ENCODE measurements around the gene CIITA. TPM values are rescaled to one million over a fixed set of nuclear protein-coding genes. Genes with fewer than 3 reads are reported as not detected.

CIITA gene
- total RNA-seq, 4 donors from 2014 or later: 1.2 to 26.9 (median 13.9) TPM

DNA sequence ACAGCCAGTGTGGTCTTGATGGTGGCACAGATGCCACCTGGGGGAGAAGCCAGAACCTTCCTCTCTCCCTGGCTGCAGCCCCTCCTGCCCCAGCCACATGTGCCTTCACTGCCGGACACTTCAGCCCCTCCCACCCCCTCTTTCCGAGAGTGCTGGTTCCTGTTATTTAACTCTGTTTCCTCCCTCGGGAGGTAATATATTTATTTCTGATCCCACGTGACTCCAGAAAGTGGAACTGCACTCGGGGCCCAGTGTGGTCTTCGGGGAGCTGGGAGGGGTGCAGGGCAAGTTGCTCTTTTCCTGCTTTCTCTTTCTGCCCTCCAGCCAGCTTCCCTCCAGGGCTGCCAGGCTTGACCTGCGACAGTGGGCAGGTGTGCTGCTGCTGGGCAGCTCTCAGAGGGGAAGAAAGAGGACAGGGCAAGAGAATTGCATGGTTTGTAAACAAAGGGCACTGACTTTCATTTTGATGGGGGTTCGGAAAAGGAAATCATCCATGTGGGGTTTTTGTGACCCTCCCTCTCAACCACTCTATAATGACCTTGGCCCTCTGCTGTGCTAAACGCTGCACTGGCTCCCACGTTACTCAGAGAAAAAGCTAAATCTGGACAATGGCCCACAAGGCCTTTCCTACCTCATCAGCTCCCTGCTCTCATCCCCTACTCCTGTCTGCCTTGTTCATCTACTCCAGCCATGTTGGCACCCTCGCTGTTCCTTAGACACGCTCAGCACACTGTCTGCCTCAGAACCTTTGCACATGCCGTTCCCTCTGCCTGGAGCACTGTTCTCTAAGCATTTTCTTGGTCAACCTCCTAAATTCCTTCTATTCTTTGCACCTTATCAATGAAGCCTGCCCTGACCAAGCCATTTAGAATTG is 8.2 kb upstream of the CIITA start:
- no peak overlapping the region for H3K4me3 ChIP-seq
- 28 to 53% methylated on average over 9 to 13 of the region's 13 CpGs for WGBS, 2 donors (ENCODE audit: low coverage in 1 of 2)
- intact Hi-C loops (cut with DNase I; ENCODE audit: low total_unique reads) (no loop called here), in situ Hi-C loops (cut with MboI; ENCODE audit: low pct_ligation_motif_present in 1 of 4, low pct_unique_long_range_greater_than_20kb in 1 of 4, low sequenced_read_pairs in 3 of 4) (loop anchor here in 1 of 4 donors (25.0 kb wide), 1 partner anchor 107 kb away; no protein-coding TSS in a partner anchor)
- peaks cover 0 to 25% (median 19%) of the 10 kb centered on the region in 4 donors for H3K4me1 ChIP-seq
- peak overlapping the region in 3 of 4 donors; percentile 48 to 66 (median 63) for H3K27ac ChIP-seq
- no peaks in the 10 kb centered on the region for H3K27me3 ChIP-seq
- H3K36me3 ChIP-seq: no peaks in the 10 kb centered on the region
- H3K9me3 ChIP-seq: no peaks in the 10 kb centered on the region
- DNase-seq: peak; percentile 46
- TF ChIP-seq, protein P1, sequence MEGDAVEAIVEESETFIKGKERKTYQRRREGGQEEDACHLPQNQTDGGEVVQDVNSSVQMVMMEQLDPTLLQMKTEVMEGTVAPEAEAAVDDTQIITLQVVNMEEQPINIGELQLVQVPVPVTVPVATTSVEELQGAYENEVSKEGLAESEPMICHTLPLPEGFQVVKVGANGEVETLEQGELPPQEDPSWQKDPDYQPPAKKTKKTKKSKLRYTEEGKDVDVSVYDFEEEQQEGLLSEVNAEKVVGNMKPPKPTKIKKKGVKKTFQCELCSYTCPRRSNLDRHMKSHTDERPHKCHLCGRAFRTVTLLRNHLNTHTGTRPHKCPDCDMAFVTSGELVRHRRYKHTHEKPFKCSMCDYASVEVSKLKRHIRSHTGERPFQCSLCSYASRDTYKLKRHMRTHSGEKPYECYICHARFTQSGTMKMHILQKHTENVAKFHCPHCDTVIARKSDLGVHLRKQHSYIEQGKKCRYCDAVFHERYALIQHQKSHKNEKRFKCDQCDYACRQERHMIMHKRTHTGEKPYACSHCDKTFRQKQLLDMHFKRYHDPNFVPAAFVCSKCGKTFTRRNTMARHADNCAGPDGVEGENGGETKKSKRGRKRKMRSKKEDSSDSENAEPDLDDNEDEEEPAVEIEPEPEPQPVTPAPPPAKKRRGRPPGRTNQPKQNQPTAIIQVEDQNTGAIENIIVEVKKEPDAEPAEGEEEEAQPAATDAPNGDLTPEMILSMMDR (IDR thresholded peaks at IDR 0.05): no peak
- TF ChIP-seq POLR2AphosphoS5 (IDR thresholded peaks at IDR 0.05): peak in 2 of 3 donors; percentile 18 to 21

DNA sequence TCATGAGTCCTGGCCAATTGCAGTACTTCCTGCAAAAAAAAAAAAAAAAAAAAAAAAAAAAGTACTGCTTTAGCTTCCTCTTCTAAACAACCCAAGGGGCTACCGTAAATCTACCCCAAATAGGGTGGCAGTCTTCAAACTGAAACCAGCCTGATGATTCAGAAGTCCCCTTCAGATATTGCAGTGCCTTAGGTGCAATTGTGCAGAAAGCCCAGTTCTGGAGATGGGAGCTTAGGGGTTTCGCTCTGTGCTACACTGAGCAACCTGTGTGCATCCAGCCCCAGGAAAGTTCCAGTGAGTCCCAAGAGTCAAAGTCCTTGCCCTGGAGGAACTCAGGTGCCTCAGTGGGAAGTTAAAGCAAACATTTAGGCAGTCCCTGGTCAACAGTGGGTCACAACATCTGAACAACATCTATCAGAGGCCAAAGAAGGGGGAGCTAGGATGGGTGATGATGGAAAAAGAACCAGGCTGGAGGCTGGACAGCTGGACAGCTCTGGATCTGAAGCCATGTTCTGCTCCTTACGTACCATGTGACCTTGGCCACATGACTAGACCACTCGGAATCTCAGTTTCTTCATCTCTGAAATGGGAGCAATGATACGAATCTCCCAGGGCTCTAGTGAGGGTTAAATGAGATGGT is 6.7 kb upstream of the CIITA start:
- H3K4me1 ChIP-seq: peaks cover 0 to 25% (median 19%) of the 10 kb centered on the region in 4 donors
- in situ Hi-C loops (cut with MboI; ENCODE audit: low pct_ligation_motif_present in 1 of 4, low pct_unique_long_range_greater_than_20kb in 1 of 4, low sequenced_read_pairs in 3 of 4) (loop anchor here in 1 of 4 donors (25.0 kb wide), 1 partner anchor 108 kb away; no protein-coding TSS in a partner anchor), intact Hi-C loops (cut with DNase I; ENCODE audit: low total_unique reads) (no loop called here)
- no peaks in the 10 kb centered on the region for H3K27me3 ChIP-seq
- 78 to 100% methylated on average over 2 to 5 of the region's 5 CpGs for WGBS, 2 donors (ENCODE audit: low coverage in 1 of 2)
- TF ChIP-seq, protein P1 (IDR thresholded peaks at IDR 0.05): no peak
- TF ChIP-seq POLR2A (IDR thresholded peaks at IDR 0.05) (no peak), EP300 (IDR thresholded peaks at IDR 0.05; ENCODE audit: low read depth) (no peak), POLR2AphosphoS5 (IDR thresholded peaks at IDR 0.05) (no peak)
- H3K9me3 ChIP-seq: no peaks in the 10 kb centered on the region
- peak overlapping the region in 3 of 4 donors; percentile 40 to 72 (median 45) for H3K27ac ChIP-seq
- H3K36me3 ChIP-seq: no peaks in the 10 kb centered on the region
- H3K4me3 ChIP-seq: no peak overlapping the region
- DNase-seq: no peak

DNA sequence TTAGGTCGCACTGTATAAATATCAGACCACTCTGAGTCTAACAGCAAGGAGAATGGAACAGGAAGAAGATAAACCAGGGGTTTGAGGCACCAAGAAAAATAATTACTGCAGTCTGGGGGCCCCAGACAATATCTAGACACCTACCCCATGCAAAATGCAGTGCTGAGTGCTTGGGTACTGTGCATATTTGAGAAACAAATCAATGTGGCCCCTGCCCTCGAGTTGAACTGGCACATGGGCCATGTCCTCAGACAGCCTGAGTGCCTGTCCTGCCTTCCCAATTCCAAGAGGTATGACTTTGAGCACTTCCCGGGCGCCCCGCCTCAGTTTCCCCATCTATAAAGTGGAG is 6.2 kb upstream of the CIITA start:
- TF ChIP-seq POLR2AphosphoS5 (IDR thresholded peaks at IDR 0.05): no peak
- TF ChIP-seq EP300 (IDR thresholded peaks at IDR 0.05; ENCODE audit: low read depth): no peak
- TF ChIP-seq, protein P1 (IDR thresholded peaks at IDR 0.05): no peak
- TF ChIP-seq POLR2A (IDR thresholded peaks at IDR 0.05): no peak
- Histone ChIP-seq H3K4me3 (no peak overlapping the region), H3K9me3 (no peaks in the 10 kb centered on the region), H3K36me3 (no peaks in the 10 kb centered on the region), H3K27ac (peak overlapping the region; percentile 40 to 72 (median 56)), H3K4me1 (peaks cover 0 to 25% (median 19%) of the 10 kb centered on the region in 4 donors), H3K27me3 (no peaks in the 10 kb centered on the region)
- in situ Hi-C loops (cut with MboI; ENCODE audit: low pct_ligation_motif_present in 1 of 4, low pct_unique_long_range_greater_than_20kb in 1 of 4, low sequenced_read_pairs in 3 of 4) (loop anchor here in 1 of 4 donors (25.0 kb wide), 1 partner anchor 108 kb away; no protein-coding TSS in a partner anchor), intact Hi-C loops (cut with DNase I; ENCODE audit: low total_unique reads) (no loop called here)
- WGBS, 2 donors (ENCODE audit: low coverage in 1 of 2): 71% methylated on average over 5 of the region's 5 CpGs; no CpG with 5 or more reads in 1 of the 2 donors
- DNase-seq: no peak

All from transverse colon (tissue), 4 donors.